NCI-H187 treated with DMSO at 0.1 percent for 48 hours (cell line): Measurements from ENCODE around the gene GPX7.
"Not testable (repeated sequence)": the region's sequence is repeated elsewhere in the genome, so short reads cannot be mapped to it uniquely, and the experiment has no call there.

Experiments used
- DNase-seq: peaks from one replicate; lab custom pipeline; 2025; lab: John Stamatoyannopoulos, UW

GPX7 gene

GRCh38 chr1:52601991-52602855 lies at the start of gene GPX7:
Gene GPX7, plus strand, starts transcription at chr1:52602371. Its CDS starts 39 bp downstream, at chr1:52602410.
- DNase-seq, result no peak

- DNase-seq, result peak; percentile 44
These were observed 49.4 kb upstream of the GPX7 start, which contains the start of gene TUT4 for GRCh38 chr1:52552505-52553361. Gene TUT4, minus strand, starts transcription at chr1:52553092. Its CDS starts 26,812 bp downstream, at chr1:52526280.

- DNase-seq, result no peak
These were observed 48.6 kb upstream of the GPX7 start for GRCh38 chr1:52553362-52554266.

GRCh38 chr1:52554267-52554640 lies 47.9 kb upstream of the GPX7 start:
- DNase-seq, result no peak

GRCh38 chr1:52554756-52555155 lies 47.4 kb upstream of the GPX7 start:
- no peak for DNase-seq

- DNase-seq, result no peak
These were observed 45.4 kb upstream of the GPX7 start for GRCh38 chr1:52556641-52557360.

GRCh38 chr1:52558941-52559340 lies 43.2 kb upstream of the GPX7 start:
- DNase-seq, result no peak

GRCh38 chr1:52559875-52560274 lies 42.3 kb upstream of the GPX7 start:
- DNase-seq, result no peak

- no peak for DNase-seq
These were observed 39.4 kb upstream of the GPX7 start for GRCh38 chr1:52562766-52563165.

GRCh38 chr1:52567943-52568342 lies 34.2 kb upstream of the GPX7 start:
- no peak for DNase-seq

- no peak for DNase-seq
These were observed 32.5 kb upstream of the GPX7 start for GRCh38 chr1:52569449-52570210.

- DNase-seq, result no peak
These were observed 30.4 kb upstream of the GPX7 start for GRCh38 chr1:52571783-52572182.

GRCh38 chr1:52572387-52572786 lies 29.8 kb upstream of the GPX7 start:
- no peak for DNase-seq

GRCh38 chr1:52574594-52574993 lies 27.6 kb upstream of the GPX7 start:
- no peak for DNase-seq

- DNase-seq, result no peak
These were observed 26.1 kb upstream of the GPX7 start for GRCh38 chr1:52576074-52576473.

GRCh38 chr1:52578066-52578465 lies 24.1 kb upstream of the GPX7 start:
- not testable (repeated sequence) for DNase-seq

GRCh38 chr1:52579415-52579814 lies 22.8 kb upstream of the GPX7 start:
- DNase-seq, result no peak

GRCh38 chr1:52580283-52580682 lies 21.9 kb upstream of the GPX7 start:
- no peak for DNase-seq

- DNase-seq, result no peak
These were observed 20.0 kb upstream of the GPX7 start for GRCh38 chr1:52582116-52582696.

- DNase-seq, result no peak
These were observed 16.7 kb upstream of the GPX7 start for GRCh38 chr1:52585474-52585873.
